HG02840 (cell line): ENCODE measurements around the gene PTPRC.

Experiments
- ATAC-seq: cut with Tn5 transposase; IDR thresholded peaks from one replicate; pipeline ENCODE4 v1.9.1; 2021; ENCODE audit warnings: mild to moderate bottlenecking, moderate library complexity, moderate number of reproducible peaks; ENCODE audit not compliant: unreplicated experiment, low FRiP score

Gene PTPRC

DNA sequence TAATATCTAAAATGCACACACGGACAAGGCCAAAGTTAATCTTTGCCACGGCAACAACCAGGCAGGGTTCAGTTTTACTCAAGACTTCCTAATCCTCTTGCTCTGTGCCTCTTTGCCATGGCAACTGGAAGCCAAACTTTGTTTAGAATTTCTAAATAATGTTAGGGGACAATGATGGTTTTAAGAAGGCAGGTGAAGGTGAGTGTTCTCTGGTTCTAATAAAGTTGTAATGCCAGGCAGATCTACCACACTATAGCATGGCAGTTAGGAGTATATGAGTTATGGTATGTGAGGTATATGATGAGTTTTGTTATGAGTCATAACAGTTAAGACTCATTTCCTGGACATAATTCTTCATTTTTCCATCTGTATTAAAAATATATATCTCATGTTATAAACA lies 2.7 kb downstream of the PTPRC start:
- ATAC-seq = no peak

- no peak for ATAC-seq
Measured at GRCh38 chr1:198641966-198642668, 3.3 kb downstream of the PTPRC start.

DNA sequence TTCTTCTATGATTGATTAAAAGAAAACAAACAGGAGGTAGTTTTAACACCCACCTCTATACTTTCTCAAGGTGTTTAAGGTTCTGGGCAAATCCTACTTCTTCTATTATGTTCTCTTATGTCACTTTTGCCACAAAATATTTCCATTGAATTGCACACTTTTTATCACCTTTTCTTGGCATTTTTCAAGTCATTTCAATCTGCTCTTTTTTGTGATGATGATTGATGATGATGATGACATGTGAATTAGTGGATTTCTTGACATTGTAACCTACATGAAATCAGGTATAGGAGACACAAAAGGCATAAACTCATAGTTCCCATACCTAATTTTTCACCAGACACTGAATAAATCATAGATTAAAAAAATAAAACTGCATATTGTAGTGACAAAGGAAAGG lies 4.1 kb downstream of the PTPRC start:
- no peak for ATAC-seq

GRCh38 chr1:198643808-198644207 lies 5.0 kb downstream of the PTPRC start:
- ATAC-seq = no peak

- no peak for ATAC-seq
Measured at GRCh38 chr1:198647055-198647454, 8.2 kb downstream of the PTPRC start.

DNA sequence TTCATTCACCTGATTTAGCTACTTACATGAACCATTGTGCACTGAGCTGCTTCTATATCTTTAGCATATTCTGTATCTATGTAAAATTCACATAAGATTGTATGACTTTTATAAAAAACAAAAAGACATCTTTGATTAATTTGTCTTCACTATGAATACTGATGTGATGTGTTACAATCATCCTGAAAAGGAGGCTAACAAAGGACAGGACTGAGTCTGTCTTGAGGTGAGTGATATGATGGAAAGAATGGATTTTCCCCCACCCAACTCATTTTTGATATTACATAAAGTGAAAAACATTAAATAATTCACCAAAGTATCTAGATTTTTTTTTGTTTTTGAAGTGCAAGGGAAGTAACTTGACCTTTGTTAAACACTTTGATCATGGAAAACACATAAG lies 9.8 kb downstream of the PTPRC start:
- ATAC-seq = no peak

- no peak for ATAC-seq
Measured at GRCh38 chr1:198649232-198649967, 10.6 kb downstream of the PTPRC start.

DNA sequence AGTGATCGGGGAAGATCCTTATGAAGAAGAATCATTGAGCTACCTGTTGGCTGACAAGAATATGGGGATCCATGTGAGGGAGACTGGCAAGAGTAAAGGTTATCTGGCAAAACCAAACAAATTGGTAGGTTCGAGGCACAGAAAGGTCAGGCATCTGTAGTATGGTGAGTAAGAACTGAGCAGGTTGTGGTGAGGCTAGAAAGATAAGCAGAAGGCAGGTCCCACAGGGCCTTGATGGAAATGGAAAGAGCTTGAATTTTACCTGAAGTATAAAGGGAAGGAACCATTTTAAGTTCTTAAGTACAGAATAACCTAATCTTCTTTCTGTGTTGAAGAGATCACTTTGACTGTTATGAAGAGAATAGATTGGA lies 11.1 kb downstream of the PTPRC start:
- ATAC-seq = no peak

DNA sequence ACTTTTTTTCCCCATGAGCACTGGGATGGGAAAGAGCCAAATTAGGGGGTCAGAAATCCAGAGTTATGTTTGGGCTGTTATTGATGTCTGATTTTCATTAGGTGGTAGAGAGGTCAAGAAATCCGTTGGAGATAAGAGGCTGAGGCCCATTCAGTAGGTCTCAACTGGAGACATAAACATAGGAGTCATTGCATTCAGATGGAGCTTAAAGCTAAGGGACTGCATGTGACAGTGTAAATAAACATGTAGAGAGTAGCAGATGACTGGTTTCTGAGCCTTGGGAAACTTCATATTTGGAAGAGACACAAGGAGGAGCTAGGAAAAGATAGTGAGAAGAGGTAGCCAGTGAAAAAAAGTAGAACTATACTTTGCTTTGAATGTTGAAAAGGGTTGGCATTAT lies 11.7 kb downstream of the PTPRC start:
- ATAC-seq = no peak

- no peak for ATAC-seq
Measured at GRCh38 chr1:198651650-198652400, 13.0 kb downstream of the PTPRC start.

- no peak for ATAC-seq
Measured at GRCh38 chr1:198653808-198654413, 15.1 kb downstream of the PTPRC start.

- ATAC-seq = no peak
Measured at GRCh38 chr1:198655459-198656121, 16.8 kb downstream of the PTPRC start.

DNA sequence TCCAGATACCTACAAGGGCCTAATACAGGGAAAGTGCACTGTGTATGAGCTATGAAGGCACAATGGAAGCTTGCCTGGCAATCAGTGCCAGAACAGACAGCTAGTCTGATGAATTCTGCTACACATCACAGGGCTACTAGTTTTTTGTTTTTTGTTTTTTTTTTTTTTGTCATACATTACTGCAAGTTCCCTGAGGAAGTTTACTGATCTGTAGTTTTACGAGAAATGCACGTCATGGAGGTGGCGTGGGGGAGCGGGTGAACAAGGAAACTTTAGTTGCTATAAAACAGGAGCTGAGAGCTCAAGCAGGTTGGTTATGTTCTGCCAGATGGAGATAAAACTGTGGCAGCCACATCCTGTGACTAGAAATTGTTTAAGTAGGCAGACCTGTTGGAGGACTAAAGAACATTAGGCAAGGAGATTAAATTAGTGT lies 17.7 kb downstream of the PTPRC start:
- no peak for ATAC-seq

- peak; percentile 56 for ATAC-seq
Measured at GRCh38 chr1:198657550-198658064, 18.8 kb downstream of the PTPRC start.

DNA sequence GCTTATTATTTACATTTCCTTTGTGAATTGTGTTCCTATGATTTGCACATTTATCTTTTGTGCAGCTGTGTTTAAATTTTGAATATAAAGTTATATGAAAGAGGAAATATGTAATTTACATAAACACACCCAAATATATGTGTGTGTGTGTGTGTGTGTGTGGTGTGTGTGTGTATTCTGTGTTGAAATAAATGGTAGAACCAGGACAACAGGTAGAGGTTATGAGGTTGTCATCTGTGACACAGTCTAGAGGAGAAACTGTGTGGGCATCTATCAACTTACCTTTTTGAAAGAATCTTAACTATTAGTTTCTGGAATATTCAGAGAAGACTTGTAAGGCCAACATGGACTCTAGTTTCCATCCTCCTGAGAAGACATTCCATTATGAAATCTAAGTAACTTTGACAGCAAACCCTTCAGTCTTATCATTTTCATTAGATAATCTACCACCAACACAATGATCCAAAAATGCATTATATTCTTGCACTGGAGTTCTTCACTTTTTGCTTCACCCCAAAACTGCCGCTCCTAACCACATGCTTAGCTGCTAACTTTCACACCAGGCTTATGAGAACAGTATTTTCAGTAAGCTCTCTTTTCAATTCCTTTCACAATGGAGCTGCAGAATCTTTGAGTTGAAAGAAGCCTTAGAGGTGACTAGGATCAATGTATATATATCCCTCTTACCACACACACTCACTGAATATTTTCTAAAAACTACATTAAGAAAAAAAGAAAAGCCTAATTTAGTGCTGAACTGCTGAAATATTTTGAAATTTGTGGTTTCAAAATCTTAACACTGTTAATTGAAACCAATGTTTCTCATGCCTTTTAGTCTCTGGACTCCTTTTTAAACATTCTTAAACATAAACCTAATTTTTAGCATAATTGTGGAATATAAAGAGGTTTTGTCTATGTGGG lies 21.8 kb downstream of the PTPRC start:
- no peak for ATAC-seq

GRCh38 chr1:198662821-198663220 lies 24.0 kb downstream of the PTPRC start:
- no peak for ATAC-seq

GRCh38 chr1:198664068-198664788 lies 25.4 kb downstream of the PTPRC start:
- no peak for ATAC-seq

GRCh38 chr1:198667186-198667585 lies 28.3 kb downstream of the PTPRC start:
- ATAC-seq = no peak

DNA sequence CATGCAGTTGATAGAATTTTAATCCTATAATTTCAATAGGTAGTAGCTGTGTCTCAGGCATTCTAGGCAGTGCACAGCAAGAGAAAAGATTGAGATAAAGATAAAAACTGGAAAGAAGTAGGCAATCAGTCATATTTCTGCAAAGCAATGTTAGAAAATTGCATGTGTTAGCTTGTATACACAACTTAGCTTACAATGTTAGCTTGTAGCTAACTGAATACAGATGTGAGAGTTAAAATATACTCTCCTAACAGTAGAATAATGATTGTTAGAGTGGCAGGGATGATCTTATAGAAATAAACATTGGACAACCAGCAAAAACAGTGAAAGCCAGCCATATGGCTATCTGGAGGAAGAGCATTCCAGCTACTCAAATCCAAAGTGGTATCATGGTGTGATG lies 29.0 kb downstream of the PTPRC start:
- ATAC-seq = no peak
